Heart right ventricle (tissue), 16 donors: ENCODE results near the gene TMEM59L. TPM values are rescaled to one million over a fixed set of nuclear protein-coding genes. Genes with fewer than 3 reads are reported as not detected.

Experiments used
- ATAC-seq, 8 donors: fragments of 200-7000 bp; cut with Tn5 transposase; one replicate each; pipeline ENCODE4 v1.9.1; 2020; ENCODE audit warnings: mild to moderate bottlenecking in 8 of 8, moderate library complexity in 8 of 8, moderate number of reproducible peaks in 1 of 8
- DNase-seq, 2 donors: peaks; one replicate each; pipeline ENCODE4 v3.0.0-alpha.2; 2020
- H3K27ac ChIP-seq, 10 donors: fragments of 200-600 bp; sonication (generic) in 2 of 10; one replicate each; pipeline versions ENCODE4 v1.5.0 to v1.8.0; 2020 to 2022; ENCODE audit warnings: mild to moderate bottlenecking in 3 of 10
- H3K27me3 ChIP-seq, 7 donors: fragments of 200-600 bp; one replicate each; pipeline ENCODE4 v1.8.0; 2021 to 2022; ENCODE audit warnings: mild to moderate bottlenecking in 2 of 7
- H3K36me3 ChIP-seq, 9 donors: fragments of 200-600 bp; sonication (generic) in 1 of 9; one replicate each; pipeline versions ENCODE4 v1.5.0 to v1.8.0; 2020 to 2022; ENCODE audit warnings: mild to moderate bottlenecking in 2 of 9
- H3K4me1 ChIP-seq, 9 donors: fragments of 200-600 bp; sonication (generic) in 1 of 9; one replicate each; pipeline versions ENCODE4 v1.5.0 to v1.8.0; 2020 to 2022; ENCODE audit warnings: mild to moderate bottlenecking in 4 of 9
- H3K4me3 ChIP-seq, 10 donors: fragments of 200-600 bp; sonication (generic) in 2 of 10; one replicate each; pipeline versions ENCODE4 v1.5.0 to v1.8.0; 2020 to 2022; ENCODE audit warnings: mild to moderate bottlenecking in 7 of 10, moderate library complexity in 2 of 10
- H3K9me3 ChIP-seq, 11 donors: fragments of 200-600 bp in 10 of 11; sonication (generic) in 2 of 11; one replicate each; pipeline versions ENCODE4 v1.5.0 to v1.8.0; 2013 to 2022; ENCODE audit warnings: mild to moderate bottlenecking in 2 of 11, control low read depth in 1 of 11, moderate library complexity in 1 of 11
- CTCF ChIP-seq, 9 donors: fragments of 200-600 bp; sonication (generic) in 2 of 9; IDR thresholded peaks; one replicate each; pipeline versions ENCODE4 v1.5.0 to v1.8.0; 2021 to 2022; ENCODE audit warnings: antibody characterized with exemption in 9 of 9, mild to moderate bottlenecking in 5 of 9, moderate library complexity in 1 of 9
- WGBS, 2 donors: extraction: QIAGEN DNeasy Blood & Tissue Kit; methylation state at CpG; one replicate each; pipeline ENCODE4 v1.1.7; 2013; ENCODE audit warnings: inconsistent platforms in 1 of 2; 5-methylcytosine and 5-hydroxymethylcytosine counted together
- intact Hi-C, 10 donors: fragments of 100-400 bp; cut with DNase I; formaldehyde crosslinking; loops; one replicate each; pipeline versions ENCODE4 v1.11.1 to v1.14.2; 2022
- polyA plus RNA-seq, 2 donors: library from polyadenylated mRNA; stranded (reverse); fragments of 200-250 nt; gene quantifications; one replicate each; pipeline ENCODE4 v1.2.3, GENCODE V29; 2013
- total RNA-seq, 10 donors: library from RNA; stranded (reverse); fragmentation: NEBNext Ultra II Directional in 3 of 10; extraction: Animal tissue kit (Norgen Biotek cat#: 25700) in 3 of 10; gene quantifications; one replicate each; pipeline versions ENCODE4 v1.2.1 to v1.2.4, GENCODE V29; 2021 to 2023
- donor health status: Arrhythmogenic right ventricular cardiomyopathy.
- donor health status: ischemic (EF 13 %, LVEDD 7.1; RV severe dilation, severe dysfunction).
- donor health status: healthy with polysubstance abuse.
- donor health status: DM: no; HTN: yes; CAD: no.
- donor health status: DM: no; HTN: no; CAD: no.
- donor health status: ischemic (EF 25% LVEDD 6.9; RV normal size, moderate dysfunction).
- donor health status: ischemic (EF 25% LVEDD 5.7; RV mildly dilated, moderate dysfunction).
- donor health status: healthy.
- donor health status: DM: yes; HTN: yes; CAD: no.
- donor health status: Ischemic cardiomyopathy.
- donor health status: ischemic (EF 35%, LVEDD 5.7; RV mildly dilated, moderate dysfunction).
- donor health status: nonischemic (EF 11% LVEDD 7.7; RV severe dilation, severe dysfunction).
- donor health status: DM: yes; HTN: yes; CAD: no.
- donor health status: PGD.
- donor health status: ischemic (EF 29% LVEDD 5.4; RV normal size, mild dysfunction).
- donor health status: nonischemic (EF 23%, LVEDD 6.1; RV moderate dilation, normal function).

TMEM59L gene
- total and polyA plus RNA-seq, 12 donors, result 0.13 to 13.8 (median 1.2) TPM

GRCh38 chr19:18617562-18617961, 4.9 kb downstream of the TMEM59L start:
- H3K27ac ChIP-seq, result no peak overlapping the region
- intact Hi-C loops, result no loop called here
- TF ChIP-seq CTCF (IDR thresholded peaks at IDR 0.05), result no peak
- H3K36me3 ChIP-seq, result no peaks in the 10 kb centered on the region
- no peaks in the 10 kb centered on the region for H3K9me3 ChIP-seq
- DNase-seq (no peak), ATAC-seq (no peak)
- no peak overlapping the region for H3K4me3 ChIP-seq
- H3K4me1 ChIP-seq, result peaks cover 0 to 12% (median 3%) of the 10 kb centered on the region in 9 donors
- H3K27me3 ChIP-seq, result peaks cover 9 to 58% (median 52%) of the 10 kb centered on the region in 7 donors

- Histone ChIP-seq H3K4me1 (peaks cover 0 to 7% (median 0%) of the 10 kb centered on the region in 9 donors), H3K9me3 (no peaks in the 10 kb centered on the region), H3K27ac (no peak overlapping the region), H3K27me3 (peaks cover 4 to 51% (median 45%) of the 10 kb centered on the region in 7 donors), H3K36me3 (no peaks in the 10 kb centered on the region), H3K4me3 (no peak overlapping the region)
- 90 to 94% methylated on average over 13 of the region's 13 CpGs for WGBS, 2 donors
- TF ChIP-seq CTCF (IDR thresholded peaks at IDR 0.05), result no peak
- DNase-seq, result no peak
- no peak for ATAC-seq
- intact Hi-C loops, result no loop called here
Measured at GRCh38 chr19:18618236-18618635, 5.6 kb downstream of the TMEM59L start.

- Histone ChIP-seq H3K4me3 (no peak overlapping the region), H3K9me3 (no peaks in the 10 kb centered on the region), H3K4me1 (no peaks in the 10 kb centered on the region), H3K36me3 (no peaks in the 10 kb centered on the region), H3K27ac (no peak overlapping the region), H3K27me3 (peaks cover 0 to 30% (median 25%) of the 10 kb centered on the region in 7 donors)
- no peak for ATAC-seq
- no peak for DNase-seq
- TF ChIP-seq CTCF (IDR thresholded peaks at IDR 0.05), result no peak
- intact Hi-C loops, result no loop called here
- WGBS, 2 donors, result 87 to 89% methylated on average over 10 of the region's 10 CpGs
Measured at GRCh38 chr19:18620311-18620710, 7.6 kb downstream of the TMEM59L start.

- Histone ChIP-seq H3K4me1 (no peaks in the 10 kb centered on the region), H3K9me3 (no peaks in the 10 kb centered on the region), H3K36me3 (no peaks in the 10 kb centered on the region), H3K27me3 (peaks cover 0 to 25% (median 19%) of the 10 kb centered on the region in 7 donors), H3K4me3 (no peak overlapping the region), H3K27ac (no peak overlapping the region)
- DNase-seq, result no peak
- TF ChIP-seq CTCF (IDR thresholded peaks at IDR 0.05), result no peak
- intact Hi-C loops, result no loop called here
- 85 to 90% methylated on average over 7 of the region's 7 CpGs for WGBS, 2 donors
- no peak for ATAC-seq
Measured at GRCh38 chr19:18620902-18621301, 8.2 kb downstream of the TMEM59L start.
